Suprapubic skin (tissue), 4 donors: Measurements from ENCODE around the gene DDX39A.

Source experiments
- CTCF ChIP-seq, 2 donors: fragments of 200-600 bp in 1 of 2; fragments of 450-650 bp in 1 of 2; sonication (generic) in 1 of 2; IDR thresholded peaks; one replicate each; pipeline ENCODE4 v1.5.1; 2016 to 2019; ENCODE audit warnings: antibody characterized with exemption in 2 of 2, mild to moderate bottlenecking in 1 of 2, moderate library complexity in 1 of 2
- EP300 ChIP-seq: sonication (generic); formaldehyde crosslinking; IDR thresholded peaks from one replicate; pipeline ENCODE4 v1.6.1; 2017; ENCODE audit warnings: antibody characterized with exemption
- POLR2A ChIP-seq, 2 donors: fragments of 450-650 bp; IDR thresholded peaks; one replicate each; pipeline ENCODE4 v1.6.1; 2017; ENCODE audit warnings: antibody characterized with exemption in 2 of 2, mild to moderate bottlenecking in 2 of 2, moderate library complexity in 2 of 2
- POLR2AphosphoS5 ChIP-seq, 3 donors: sonication (generic); formaldehyde crosslinking; IDR thresholded peaks; one replicate each; pipeline ENCODE4 v1.6.1; 2017; ENCODE audit warnings: antibody characterized with exemption in 3 of 3

GRCh38 chr19:14410091-14411051, 8.8 kb downstream of the DDX39A start:
- TF ChIP-seq CTCF (IDR thresholded peaks at IDR 0.05) (no peak), POLR2A (IDR thresholded peaks at IDR 0.05) (no peak), POLR2AphosphoS5 (IDR thresholded peaks at IDR 0.05) (no peak), EP300 (no peak)
